Liver (tissue), 3 donors: ENCODE results near the gene ELL.

Experiments used
- RXRA ChIP-seq, 2 donors: IDR thresholded peaks; 2 replicates each; pipeline ENCODE4 v1.6.1; 2017 to 2018; ENCODE audit warnings: antibody characterized with exemption in 2 of 2, mild to moderate bottlenecking in 1 of 2
- YY1 ChIP-seq: IDR thresholded peaks from 2 replicates; pipeline ENCODE4 v1.6.1; 2016; ENCODE audit warnings: antibody characterized with exemption, mild to moderate bottlenecking
- TF ChIP-seq, protein P1 (sequence below): fragments of 150-350 bp; IDR thresholded peaks from 2 replicates; pipeline ENCODE4 v1.5.1; 2017; ENCODE audit warnings: improper control_type of control experiment, low read depth, low read length; ENCODE audit not compliant: missing input control
- TF ChIP-seq, protein P2 (sequence below): IDR thresholded peaks from 2 replicates; pipeline ENCODE4 v1.6.1; 2016; ENCODE audit warnings: antibody characterized with exemption, mild to moderate bottlenecking
- donor health status: healthy.
- donor health status: healthy.

DNA sequence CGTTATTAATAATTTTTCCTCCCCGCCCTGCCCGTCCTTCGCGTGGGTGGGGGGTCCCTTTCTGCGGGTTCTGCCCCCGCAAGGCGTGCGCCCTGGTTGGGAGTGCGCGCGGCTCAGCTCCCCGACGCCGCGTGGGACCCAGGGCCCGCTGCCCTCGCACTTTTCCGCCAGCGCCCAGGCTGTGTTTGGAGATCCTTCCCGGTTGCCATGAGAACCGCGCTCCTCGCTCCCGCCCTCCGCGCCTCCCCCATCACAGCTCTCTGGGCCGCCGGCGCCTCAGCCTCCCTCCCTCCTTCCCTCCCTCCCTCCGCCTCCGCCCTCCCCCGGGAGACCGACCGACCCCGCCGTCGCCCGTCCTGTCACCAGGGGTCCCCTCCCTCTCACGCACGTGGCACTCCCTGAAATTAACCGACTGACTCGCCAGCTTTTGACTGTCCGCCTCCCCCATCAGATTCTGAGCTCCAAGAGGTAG is 105.1 kb downstream of the ELL start:
- TF ChIP-seq, protein P1, sequence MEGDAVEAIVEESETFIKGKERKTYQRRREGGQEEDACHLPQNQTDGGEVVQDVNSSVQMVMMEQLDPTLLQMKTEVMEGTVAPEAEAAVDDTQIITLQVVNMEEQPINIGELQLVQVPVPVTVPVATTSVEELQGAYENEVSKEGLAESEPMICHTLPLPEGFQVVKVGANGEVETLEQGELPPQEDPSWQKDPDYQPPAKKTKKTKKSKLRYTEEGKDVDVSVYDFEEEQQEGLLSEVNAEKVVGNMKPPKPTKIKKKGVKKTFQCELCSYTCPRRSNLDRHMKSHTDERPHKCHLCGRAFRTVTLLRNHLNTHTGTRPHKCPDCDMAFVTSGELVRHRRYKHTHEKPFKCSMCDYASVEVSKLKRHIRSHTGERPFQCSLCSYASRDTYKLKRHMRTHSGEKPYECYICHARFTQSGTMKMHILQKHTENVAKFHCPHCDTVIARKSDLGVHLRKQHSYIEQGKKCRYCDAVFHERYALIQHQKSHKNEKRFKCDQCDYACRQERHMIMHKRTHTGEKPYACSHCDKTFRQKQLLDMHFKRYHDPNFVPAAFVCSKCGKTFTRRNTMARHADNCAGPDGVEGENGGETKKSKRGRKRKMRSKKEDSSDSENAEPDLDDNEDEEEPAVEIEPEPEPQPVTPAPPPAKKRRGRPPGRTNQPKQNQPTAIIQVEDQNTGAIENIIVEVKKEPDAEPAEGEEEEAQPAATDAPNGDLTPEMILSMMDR, result no peak
- TF ChIP-seq, protein P2, sequence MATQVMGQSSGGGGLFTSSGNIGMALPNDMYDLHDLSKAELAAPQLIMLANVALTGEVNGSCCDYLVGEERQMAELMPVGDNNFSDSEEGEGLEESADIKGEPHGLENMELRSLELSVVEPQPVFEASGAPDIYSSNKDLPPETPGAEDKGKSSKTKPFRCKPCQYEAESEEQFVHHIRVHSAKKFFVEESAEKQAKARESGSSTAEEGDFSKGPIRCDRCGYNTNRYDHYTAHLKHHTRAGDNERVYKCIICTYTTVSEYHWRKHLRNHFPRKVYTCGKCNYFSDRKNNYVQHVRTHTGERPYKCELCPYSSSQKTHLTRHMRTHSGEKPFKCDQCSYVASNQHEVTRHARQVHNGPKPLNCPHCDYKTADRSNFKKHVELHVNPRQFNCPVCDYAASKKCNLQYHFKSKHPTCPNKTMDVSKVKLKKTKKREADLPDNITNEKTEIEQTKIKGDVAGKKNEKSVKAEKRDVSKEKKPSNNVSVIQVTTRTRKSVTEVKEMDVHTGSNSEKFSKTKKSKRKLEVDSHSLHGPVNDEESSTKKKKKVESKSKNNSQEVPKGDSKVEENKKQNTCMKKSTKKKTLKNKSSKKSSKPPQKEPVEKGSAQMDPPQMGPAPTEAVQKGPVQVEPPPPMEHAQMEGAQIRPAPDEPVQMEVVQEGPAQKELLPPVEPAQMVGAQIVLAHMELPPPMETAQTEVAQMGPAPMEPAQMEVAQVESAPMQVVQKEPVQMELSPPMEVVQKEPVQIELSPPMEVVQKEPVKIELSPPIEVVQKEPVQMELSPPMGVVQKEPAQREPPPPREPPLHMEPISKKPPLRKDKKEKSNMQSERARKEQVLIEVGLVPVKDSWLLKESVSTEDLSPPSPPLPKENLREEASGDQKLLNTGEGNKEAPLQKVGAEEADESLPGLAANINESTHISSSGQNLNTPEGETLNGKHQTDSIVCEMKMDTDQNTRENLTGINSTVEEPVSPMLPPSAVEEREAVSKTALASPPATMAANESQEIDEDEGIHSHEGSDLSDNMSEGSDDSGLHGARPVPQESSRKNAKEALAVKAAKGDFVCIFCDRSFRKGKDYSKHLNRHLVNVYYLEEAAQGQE, result no peak
- TF ChIP-seq YY1 (no peak), RXRA (IDR thresholded peaks at IDR 0.05) (no peak)
